Mammary epithelial cell (primary cell): ENCODE results near the gene EPHA2.

Experiments
- CTCF ChIP-seq, 2 donors: IDR thresholded peaks in 1 of 2; conservative IDR thresholded peaks in 1 of 2; 2 replicates each; pipeline ENCODE4 v1.5.1; 2011 to 2012; ENCODE audit warnings: inconsistent platforms in 2 of 2, low read length in 2 of 2, mild to moderate bottlenecking in 2 of 2, control low read depth in 1 of 2, low read depth in 1 of 2; ENCODE audit not compliant: insufficient read depth in 1 of 2; ENCODE audit errors: extremely low read depth in 1 of 2
- EZH2 ChIP-seq: IDR thresholded peaks from 2 replicates; pipeline ENCODE4 v1.6.1; 2012; ENCODE audit warnings: low read length, inconsistent platforms, borderline replicate concordance

GRCh38 chr1:16166117-16166516 is 10.2 kb upstream of the EPHA2 start:
- TF ChIP-seq CTCF (conservative IDR thresholded peaks at IDR 0.05 in 1 of 2, IDR thresholded peaks at IDR 0.05 in 1 of 2; ENCODE audit: extremely low read depth in 1 of 2, insufficient read depth in 1 of 2, low read depth in 1 of 2, low read length in 2 of 2) (no peak), EZH2 (no peak)
